Lung (tissue), 12 donors: ENCODE results near the gene MYCN. TPM values are rescaled to one million over a fixed set of nuclear protein-coding genes. Genes with fewer than 3 reads are reported as not detected.

Source experiments
- ATAC-seq: fragments of 200-7000 bp; cut with Tn5 transposase; one replicate; pipeline ENCODE4 v1.9.1; 2020; ENCODE audit warnings: moderate number of reproducible peaks; ENCODE audit not compliant: insufficient read depth, low FRiP score
- DNase-seq, 3 donors: peaks; one replicate each; pipeline ENCODE4 v3.0.0-alpha.2; 2013 to 2017
- H3K27ac ChIP-seq, 2 donors: one replicate each; pipeline ENCODE4 v1.5.1; 2013; ENCODE audit warnings: mild to moderate bottlenecking in 2 of 2, moderate library complexity in 2 of 2, control low read depth in 1 of 2, inconsistent platforms in 1 of 2, low read depth in 1 of 2, low read length in 1 of 2
- H3K27me3 ChIP-seq, 3 donors: one replicate each; pipeline ENCODE4 v1.5.1; 2013; ENCODE audit warnings: low read length in 2 of 3; ENCODE audit not compliant: control insufficient read depth in 3 of 3, insufficient read depth in 3 of 3
- H3K36me3 ChIP-seq, 4 donors: one replicate each; pipeline ENCODE4 v1.5.1; 2013; ENCODE audit warnings: low read length in 4 of 4, mild to moderate bottlenecking in 1 of 4, moderate library complexity in 1 of 4; ENCODE audit not compliant: control insufficient read depth in 4 of 4, insufficient read depth in 4 of 4
- H3K4me1 ChIP-seq, 5 donors: one replicate each; pipeline ENCODE4 v1.5.1; 2013; ENCODE audit warnings: low read length in 5 of 5, mild to moderate bottlenecking in 2 of 5, moderate library complexity in 1 of 5; ENCODE audit not compliant: control insufficient read depth in 5 of 5, insufficient read depth in 5 of 5
- H3K4me3 ChIP-seq: one replicate; pipeline ENCODE4 v1.5.1; 2013; ENCODE audit warnings: mild to moderate bottlenecking, control low read depth, moderate library complexity
- H3K9ac ChIP-seq, 2 donors: one replicate each; pipeline ENCODE4 v1.5.1; 2013; ENCODE audit warnings: low read length in 2 of 2, control low read depth in 1 of 2; ENCODE audit not compliant: insufficient read depth in 1 of 2
- H3K9me3 ChIP-seq, 4 donors: one replicate each; pipeline ENCODE4 v1.5.1; 2013; ENCODE audit warnings: low read length in 3 of 4, mild to moderate bottlenecking in 1 of 4, moderate library complexity in 1 of 4; ENCODE audit not compliant: control insufficient read depth in 4 of 4, insufficient read depth in 3 of 4
- CTCF ChIP-seq: IDR thresholded peaks from 2 replicates; pipeline ENCODE4 v1.5.1; 2012; ENCODE audit warnings: mild to moderate bottlenecking; ENCODE audit errors: control extremely low read depth, extremely low read depth
- WGBS, 2 donors: extraction: QIAGEN DNeasy Blood & Tissue Kit; methylation state at CpG; one replicate each; pipeline ENCODE4 v1.1.7; 2013; 5-methylcytosine and 5-hydroxymethylcytosine counted together
- polyA plus RNA-seq, 2 donors: library from polyadenylated mRNA; stranded (reverse); fragments of 200-250 nt; gene quantifications; one replicate each; pipeline ENCODE4 v1.2.1, GENCODE V29; 2013
- total RNA-seq, 2 donors: library from RNA; depleted of rRNA in 1 of 2; stranded (reverse); fragments of >200 nt in 1 of 2; gene quantifications; one replicate each; pipeline ENCODE4 v1.2.1, GENCODE V29; 2014 to 2021
- donor health status: control.
- donor health status: control.
- donor health status: Bipolar disorder and iron deficiency.
- donor health status: healthy.
- donor health status: DM: yes; HTN: yes; CAD: no.

MYCN gene
- total and polyA plus RNA-seq, 4 donors, result 0.16 to 5.2 (median 0.36) TPM

GRCh38 chr2:15973481-15974401, 33.4 kb downstream of the MYCN start:
- peaks cover 0 to 15% (median 0%) of the 10 kb centered on the region in 5 donors for H3K4me1 ChIP-seq
- no peak for TF ChIP-seq CTCF
- H3K4me3 ChIP-seq, result no peak overlapping the region
- no peaks in the 10 kb centered on the region for H3K36me3 ChIP-seq
- no peaks in the 10 kb centered on the region for H3K9me3 ChIP-seq
- WGBS, 2 donors, result 82 to 83% methylated on average over 7 of the region's 7 CpGs
- H3K27me3 ChIP-seq, result no peaks in the 10 kb centered on the region
- H3K27ac ChIP-seq, result no peak overlapping the region
- H3K9ac ChIP-seq, result no peak overlapping the region
- DNase-seq (no peak), ATAC-seq (no peak)

- 79 to 86% methylated on average over 5 of the region's 5 CpGs for WGBS, 2 donors
- peaks cover 0 to 14% (median 0%) of the 10 kb centered on the region in 5 donors for H3K4me1 ChIP-seq
- no peak for TF ChIP-seq CTCF
- H3K36me3 ChIP-seq, result no peaks in the 10 kb centered on the region
- DNase-seq (no peak), ATAC-seq (no peak)
- H3K4me3 ChIP-seq, result no peak overlapping the region
- H3K27ac ChIP-seq, result no peak overlapping the region
- H3K9ac ChIP-seq, result no peak overlapping the region
- no peaks in the 10 kb centered on the region for H3K9me3 ChIP-seq
- no peaks in the 10 kb centered on the region for H3K27me3 ChIP-seq
Observed at GRCh38 chr2:15974565-15975260, 34.4 kb downstream of the MYCN start.

GRCh38 chr2:15975261-15975600, 34.9 kb downstream of the MYCN start:
- Histone ChIP-seq H3K27ac (no peak overlapping the region), H3K9me3 (no peaks in the 10 kb centered on the region), H3K36me3 (no peaks in the 10 kb centered on the region), H3K27me3 (no peaks in the 10 kb centered on the region), H3K4me3 (no peak overlapping the region), H3K9ac (no peak overlapping the region), H3K4me1 (peaks cover 0 to 14% (median 0%) of the 10 kb centered on the region in 5 donors)
- no peak for TF ChIP-seq CTCF
- no peak for ATAC-seq
- no peak for DNase-seq
- WGBS, 2 donors, result 79 to 90% methylated on average over 3 of the region's 3 CpGs
